ENCODE data around the gene GPER1. TPM values are rescaled to one million over a fixed set of nuclear protein-coding genes. Genes with fewer than 3 reads are reported as not detected.

Gene GPER1
- total RNA-seq, 4 donors from 2014 or later: 4.6 to 19.9 (median 11.0) TPM

GRCh38 chr7:1125603-1125969 lies 37.7 kb downstream of the GPER1 start:
- no peaks in the 10 kb centered on the region for H3K27me3 ChIP-seq

GRCh38 chr7:1127001-1127400 lies 39.1 kb downstream of the GPER1 start:
- 96% methylated on average over 7 of the region's 7 CpGs for WGBS
- Histone ChIP-seq H3K27ac (replicated peaks in 1 of 4) (no peak overlapping the region), H3K36me3 (peaks cover 0 to 21% (median 15%) of the 10 kb centered on the region in 4 donors), H3K9me3 (no peaks in the 10 kb centered on the region), H3K27me3 (no peaks in the 10 kb centered on the region), H3K4me1 (peaks cover 19 to 34% (median 27%) of the 10 kb centered on the region in 4 donors), H3K4me3 (no peak overlapping the region)
- no peak for TF ChIP-seq POLR2A (IDR thresholded peaks at IDR 0.05; ENCODE audit: low read depth)
- no peak for TF ChIP-seq CTCF (IDR thresholded peaks at IDR 0.05)
- TF ChIP-seq POLR2AphosphoS5 (IDR thresholded peaks at IDR 0.05): no peak
- no peak for TF ChIP-seq EP300 (IDR thresholded peaks at IDR 0.05)
- no peak for DNase-seq (ENCODE audit: extremely low spot score)
- intact Hi-C loops (cut with DNase I): no loop called here

More at GRCh38 chr7:1125603-1125969, 37.7 kb downstream of the GPER1 start:
- Histone ChIP-seq H3K4me3 (no peak overlapping the region), H3K9me3 (no peaks in the 10 kb centered on the region), H3K36me3 (peaks cover 0 to 21% (median 15%) of the 10 kb centered on the region in 4 donors), H3K27ac (replicated peaks in 1 of 4) (no peak overlapping the region), H3K4me1 (peaks cover 19 to 36% (median 27%) of the 10 kb centered on the region in 4 donors)
- WGBS: 97% methylated on average over 16 of the region's 16 CpGs
- TF ChIP-seq POLR2A (IDR thresholded peaks at IDR 0.05; ENCODE audit: low read depth) (no peak), POLR2AphosphoS5 (IDR thresholded peaks at IDR 0.05) (no peak), EP300 (IDR thresholded peaks at IDR 0.05) (no peak), CTCF (IDR thresholded peaks at IDR 0.05) (no peak)
- intact Hi-C loops (cut with DNase I): no loop called here
- DNase-seq (ENCODE audit: extremely low spot score): no peak

- WGBS: 95% methylated on average over 13 of the region's 13 CpGs
- H3K9me3 ChIP-seq: no peaks in the 10 kb centered on the region
- no peak overlapping the region for H3K4me3 ChIP-seq
- H3K4me1 ChIP-seq: peaks cover 5 to 11% (median 9%) of the 10 kb centered on the region in 4 donors
- H3K27me3 ChIP-seq: no peaks in the 10 kb centered on the region
- TF ChIP-seq POLR2AphosphoS5 (IDR thresholded peaks at IDR 0.05) (no peak), POLR2A (IDR thresholded peaks at IDR 0.05; ENCODE audit: low read depth) (no peak), CTCF (IDR thresholded peaks at IDR 0.05) (no peak), EP300 (IDR thresholded peaks at IDR 0.05) (no peak)
- peaks cover 0 to 21% (median 15%) of the 10 kb centered on the region in 4 donors for H3K36me3 ChIP-seq
- H3K27ac ChIP-seq (replicated peaks in 1 of 4): no peak overlapping the region
- intact Hi-C loops (cut with DNase I): no loop called here
- no peak for DNase-seq (ENCODE audit: extremely low spot score)
Measured at GRCh38 chr7:1129431-1129830, 41.5 kb downstream of the GPER1 start.

GRCh38 chr7:1130021-1130990 lies 42.4 kb downstream of the GPER1 start:
- no peak for DNase-seq (ENCODE audit: extremely low spot score)
- peaks cover 0 to 21% (median 15%) of the 10 kb centered on the region in 4 donors for H3K36me3 ChIP-seq
- H3K9me3 ChIP-seq: no peaks in the 10 kb centered on the region
- H3K4me3 ChIP-seq: no peak overlapping the region
- H3K27me3 ChIP-seq: no peaks in the 10 kb centered on the region
- H3K27ac ChIP-seq (replicated peaks in 1 of 4): no peak overlapping the region
- H3K4me1 ChIP-seq: peaks cover 0 to 2% (median under 1%) of the 10 kb centered on the region in 4 donors
- intact Hi-C loops (cut with DNase I): no loop called here
- no peak for TF ChIP-seq POLR2AphosphoS5 (IDR thresholded peaks at IDR 0.05)
- no peak for TF ChIP-seq POLR2A (IDR thresholded peaks at IDR 0.05; ENCODE audit: low read depth)
- TF ChIP-seq CTCF (IDR thresholded peaks at IDR 0.05): no peak
- TF ChIP-seq EP300 (IDR thresholded peaks at IDR 0.05): no peak
- WGBS: 97% methylated on average over 10 of the region's 26 CpGs
